ENCODE data around the gene PRDM16. TPM values are rescaled to one million over a fixed set of nuclear protein-coding genes. Genes with fewer than 3 reads are reported as not detected.
A peak's percentile ranks its signal among the peaks of the same experiment; 100 is the strongest.

Gene PRDM16
- polyA plus RNA-seq, 2 of the 4 experiments (the other 2 are of a cell fraction) = 0.03 to 0.35 TPM

- 69% methylated on average over 8 of the region's 20 CpGs for WGBS (ENCODE audit: missing lambda C conversion rate)
- ATAC-seq (peak; percentile 6 to 11; a peak in 4 of 6 replicates), FAIRE-seq (no peak), DNase-seq (ENCODE audit: low read depth in 1 of 2, low spot score in 1 of 2) (no peak)
- Histone ChIP-seq H3K4me2 (peak overlapping the region; percentile 35), H3K27ac (peak overlapping the region in 1 of 2 experiments; percentile 75; a peak in 4 of 6 replicates), H3K4me3 (no peak overlapping the region), H3K9me3 (no peaks in the 10 kb centered on the region), H3K4me1 (peaks cover 16% of the 10 kb centered on the region)
- ChIA-PET POLR2A (interaction anchor here (1.2 kb wide), 1 partner anchor 29 kb away, joined by 3 read pairs; no protein-coding TSS in a partner anchor), CTCF (interaction anchor here (0.6 to 9.5 kb wide), 6 partner anchors 9 to 160 kb away, joined by 4 to 77 read pairs (median 8); no protein-coding TSS in a partner anchor)
- TF ChIP-seq MAFK (IDR thresholded peaks at IDR 0.05; ENCODE audit: partially characterized antibody) (no peak), RCOR1 (IDR thresholded peaks at IDR 0.05; ENCODE audit: low read depth, low read length) (no peak), CHD4 (IDR thresholded peaks at IDR 0.05; ENCODE audit: borderline replicate concordance) (no peak), REST (IDR thresholded peaks at IDR 0.05) (no peak), PBX3 (IDR thresholded peaks at IDR 0.05) (no peak), HOXA7 (CRISPR knock-in tag; IDR thresholded peaks at IDR 0.05) (no peak)
Observed at GRCh38 chr1:3481836-3482375, 412.9 kb downstream of the PRDM16 start.

DNA sequence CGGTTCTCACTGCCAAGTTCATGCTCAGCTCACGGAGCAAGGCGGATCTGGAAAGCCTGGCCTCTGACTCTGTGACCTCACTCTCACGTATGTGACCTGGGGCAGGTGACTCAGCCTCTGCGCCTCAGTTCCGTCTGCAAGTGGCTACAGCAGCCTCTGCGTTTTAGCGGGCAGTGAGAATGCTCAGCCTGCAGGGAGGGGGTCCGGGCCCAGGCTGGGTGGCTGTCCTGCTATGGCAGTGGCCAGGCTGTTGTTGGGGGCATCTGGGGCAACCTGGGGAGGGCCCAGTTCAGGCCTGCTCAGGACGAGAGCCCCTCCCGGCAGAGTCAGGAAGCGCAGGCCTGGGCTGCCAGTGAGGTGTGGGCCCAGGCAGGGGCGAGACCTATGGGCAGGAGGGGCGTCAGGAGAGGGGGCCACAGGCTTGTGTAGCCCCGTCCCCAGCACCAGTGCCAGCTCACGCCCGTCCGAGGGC, 413.4 kb downstream of the PRDM16 start:
- Histone ChIP-seq H3K9me3 (no peaks in the 10 kb centered on the region), H3K4me3 (no peak overlapping the region), H3K27ac (peak overlapping the region; percentile 20 to 75; a peak in 4 of 6 replicates), H3K4me2 (peak overlapping the region; percentile 35), H3K4me1 (peaks cover 16% of the 10 kb centered on the region)
- TF ChIP-seq PBX3 (IDR thresholded peaks at IDR 0.05) (no peak), MYC (IDR thresholded peaks at IDR 0.05; ENCODE audit: borderline replicate concordance, low read length) (no peak), FOSL2 (IDR thresholded peaks at IDR 0.05) (no peak), FOSL2 (CRISPR knock-in tag; IDR thresholded peaks at IDR 0.05) (peak; percentile 68)
- TF ChIP-seq, protein P1, sequence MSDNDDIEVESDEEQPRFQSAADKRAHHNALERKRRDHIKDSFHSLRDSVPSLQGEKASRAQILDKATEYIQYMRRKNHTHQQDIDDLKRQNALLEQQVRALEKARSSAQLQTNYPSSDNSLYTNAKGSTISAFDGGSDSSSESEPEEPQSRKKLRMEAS (IDR thresholded peaks at IDR 0.05) = 0 out of 2 replicates have a peak, but pooled peaks have one; percentile 31
- CTCF ChIA-PET = interaction anchor here (0.9 to 9.5 kb wide), 5 partner anchors 8 to 133 kb away, joined by 3 to 77 read pairs (median 8); no protein-coding TSS in a partner anchor
- 0% methylated on average over 1 of the region's 18 CpGs for WGBS (ENCODE audit: missing lambda C conversion rate)
- POLR2A ChIA-PET = interaction anchor here (1.2 kb wide), 1 partner anchor 29 kb away, joined by 3 read pairs; no protein-coding TSS in a partner anchor
- FAIRE-seq (no peak), DNase-seq (ENCODE audit: low read depth in 1 of 2, low spot score in 1 of 2) (peak; percentile 72 to 76), ATAC-seq (peak; percentile 71 to 86)

GRCh38 chr1:3483380-3483779, 414.4 kb downstream of the PRDM16 start:
- H3K4me2 ChIP-seq = no peak overlapping the region
- ChIA-PET POLR2A (no interaction called here), CTCF (interaction anchor here (0.6 to 9.5 kb wide), 5 partner anchors 9 to 132 kb away, joined by 3 to 77 read pairs (median 6); no protein-coding TSS in a partner anchor)
- H3K4me3 ChIP-seq = no peak overlapping the region
- peaks cover 16% of the 10 kb centered on the region for H3K4me1 ChIP-seq
- no peak for FAIRE-seq
- peak in 1 of 2 experiments; percentile 3; a peak in 1 of 6 replicates for ATAC-seq
- DNase-seq (ENCODE audit: low read depth in 1 of 2, low spot score in 1 of 2) = no peak
- WGBS (ENCODE audit: missing lambda C conversion rate) = no CpG with 5 or more reads among the region's 14 CpGs
- peaks cover 3% of the 10 kb centered on the region; the same call in 1 of the 3 replicates for H3K9me3 ChIP-seq
- peak overlapping the region in 1 of 2 experiments; percentile 75; a peak in 3 of 6 replicates for H3K27ac ChIP-seq
- TF ChIP-seq CHD2 (IDR thresholded peaks at IDR 0.05; ENCODE audit: low read length, partially characterized antibody) (no peak), ESRRA (IDR thresholded peaks at IDR 0.05; ENCODE audit: borderline replicate concordance, low read length) (no peak), HOXB5 (CRISPR knock-in tag; IDR thresholded peaks at IDR 0.05) (no peak), POLR2A (IDR thresholded peaks at IDR 0.05; ENCODE audit: low read length) (no peak)

All from A549 (cell line).